ENCODE measurements around the gene RAMP2.

RAMP2 gene

DNA sequence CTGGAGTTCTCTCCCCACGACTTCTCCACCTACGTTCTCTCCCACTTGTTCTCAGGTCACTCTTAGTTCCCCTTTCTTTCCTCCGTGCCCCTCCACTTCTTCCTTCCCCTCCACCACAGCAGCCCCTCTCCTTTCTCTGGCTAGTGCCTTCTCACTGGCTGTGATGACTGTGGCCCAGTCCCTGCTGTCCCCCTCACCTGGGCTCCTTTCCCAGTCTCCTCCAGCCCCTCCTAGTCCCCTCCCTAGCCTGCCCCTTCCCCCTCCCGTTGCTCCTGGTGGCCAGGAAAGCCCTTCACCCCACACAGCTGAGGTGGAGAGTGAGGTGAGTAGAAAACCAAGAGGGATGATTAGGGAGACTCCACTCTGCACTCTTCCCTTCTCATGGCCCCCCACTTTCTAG, 34.0 kb downstream of the RAMP2 start:
- no peak for DNase-seq (ENCODE audit: low spot score)

GRCh38 chr17:42795465-42795864, 34.4 kb downstream of the RAMP2 start:
- no peak for DNase-seq (ENCODE audit: low spot score)

DNA sequence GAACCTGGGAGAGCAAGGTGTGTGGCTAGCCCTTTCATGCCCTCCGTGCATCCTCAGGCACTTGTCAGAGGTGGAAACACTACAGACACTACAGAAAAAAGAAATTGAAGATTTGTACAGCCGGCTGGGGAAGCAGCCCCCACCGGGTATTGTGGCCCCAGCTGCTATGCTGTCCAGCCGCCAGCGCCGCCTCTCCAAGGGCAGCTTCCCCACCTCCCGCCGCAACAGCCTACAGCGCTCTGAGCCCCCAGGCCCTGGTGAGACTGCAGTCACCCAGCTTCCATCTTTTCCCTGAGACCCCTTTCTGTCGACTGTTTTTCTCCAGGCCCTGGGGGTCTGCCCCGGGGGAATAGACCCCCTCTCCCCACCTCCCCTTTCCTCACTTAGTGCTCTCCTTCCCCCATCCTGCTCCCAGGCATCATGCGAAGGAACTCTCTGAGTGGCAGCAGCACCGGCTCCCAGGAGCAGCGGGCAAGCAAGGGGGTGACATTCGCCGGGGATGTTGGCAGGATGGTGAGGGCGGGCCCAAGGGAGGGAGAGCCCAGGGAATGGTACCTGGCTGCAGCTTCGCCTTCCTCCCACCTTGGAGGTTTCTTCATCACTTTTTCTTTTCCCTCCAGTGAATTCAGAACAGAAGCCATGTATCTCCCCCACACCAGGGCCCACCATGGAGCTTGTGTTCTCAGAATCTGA, 35.2 kb downstream of the RAMP2 start:
- no peak for DNase-seq (ENCODE audit: low spot score)

GRCh38 chr17:42797067-42798007, 36.3 kb downstream of the RAMP2 start:
- DNase-seq (ENCODE audit: low spot score): no peak

- no peak for DNase-seq (ENCODE audit: low spot score)
Observed at GRCh38 chr17:42798011-42798382, 37.0 kb downstream of the RAMP2 start.

GRCh38 chr17:42798383-42799380, 37.7 kb downstream of the RAMP2 start, which contains the start of the genes CNTD1 and COA3:
Gene CNTD1, plus strand, starts transcription at chr17:42798861. Its CDS starts 207 bp downstream, at chr17:42799068.
Gene COA3, minus strand, starts transcription at chr17:42798704. Its CDS starts 23 bp downstream, at chr17:42798681.
- peak; percentile 88 for DNase-seq (ENCODE audit: low spot score)

GRCh38 chr17:42803074-42803883, 42.3 kb downstream of the RAMP2 start:
- DNase-seq (ENCODE audit: low spot score): no peak

DNA sequence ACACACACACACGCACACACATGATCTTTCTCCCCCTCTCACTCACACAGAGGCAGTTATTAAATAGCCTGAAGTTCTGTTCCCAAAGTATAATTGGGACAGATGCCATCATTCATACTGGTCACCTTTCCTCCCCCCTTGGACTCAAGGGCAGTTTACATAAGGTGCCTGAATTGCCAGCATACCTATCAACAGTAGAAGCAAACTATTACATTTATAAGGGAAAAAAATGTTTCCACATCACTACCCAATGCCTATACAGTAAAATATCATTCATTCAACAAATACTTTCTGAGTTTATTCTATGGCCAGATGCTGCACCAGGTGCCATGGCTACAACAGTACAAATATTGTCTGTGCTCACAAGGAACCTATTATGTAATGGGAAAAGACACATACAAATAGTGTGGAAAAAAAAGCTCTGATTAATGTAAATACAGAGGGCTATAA, 43.9 kb downstream of the RAMP2 start:
- DNase-seq (ENCODE audit: low spot score): no peak

DNA sequence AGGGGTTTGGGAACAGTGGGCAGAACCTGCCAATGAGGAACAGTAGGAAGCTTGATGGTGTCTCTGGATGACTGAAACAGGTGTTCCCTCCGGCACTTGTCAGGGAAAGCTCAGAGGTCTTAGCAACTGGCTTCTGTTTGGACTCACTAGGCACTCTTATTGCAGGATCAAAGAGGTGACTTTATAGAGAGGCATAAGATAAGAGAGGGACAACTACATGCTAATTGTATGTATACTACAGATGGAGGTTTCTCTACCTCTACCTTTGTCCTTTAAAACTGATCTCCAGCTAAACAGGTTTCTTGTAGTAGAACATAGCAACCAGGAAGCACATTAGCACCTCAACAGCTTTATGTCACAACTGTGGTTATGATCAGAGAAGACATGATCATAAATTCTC, 45.2 kb downstream of the RAMP2 start:
- no peak for DNase-seq (ENCODE audit: low spot score)

DNA sequence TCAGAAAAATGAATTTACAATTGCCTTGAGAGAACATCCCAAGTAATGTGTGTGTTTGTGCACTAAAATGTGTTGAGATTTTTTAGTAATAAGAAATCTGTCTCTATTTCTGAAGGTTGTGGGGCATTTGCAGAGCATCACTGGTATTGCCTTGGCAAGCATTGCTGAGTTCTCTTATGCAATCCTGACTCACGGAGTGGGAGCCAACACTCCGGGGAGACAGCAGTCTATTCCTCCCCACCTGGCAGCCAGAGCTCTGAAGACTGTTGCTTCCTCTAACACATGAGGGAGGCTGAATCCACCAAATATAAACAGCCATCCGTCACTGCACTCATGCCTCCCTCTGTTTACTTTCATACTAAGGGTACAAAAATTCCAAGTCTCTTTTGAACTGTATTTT, 48.2 kb downstream of the RAMP2 start:
- no peak for DNase-seq (ENCODE audit: low spot score)

Data from HuH-7.5 (cell line).